D721Med (cell line): ENCODE measurements around the gene COL23A1.

Source experiments
- DNase-seq: peaks from one replicate; pipeline ENCODE4 v3.0.0; 2011; ENCODE audit warnings: low spot score; ENCODE audit not compliant: insufficient read length
- FAIRE-seq: peaks from 2 replicates; lab custom pipeline; 2011; peaks lifted over from hg19 to GRCh38; lab: Jason Lieb, UNC
- CTCF ChIP-seq: IDR thresholded peaks from 2 replicates; pipeline ENCODE4 v1.5.1; 2012; ENCODE audit warnings: mild to moderate bottlenecking, control low read depth; ENCODE audit not compliant: insufficient read depth; ENCODE audit errors: missing control alignments

The COL23A1 gene

GRCh38 chr5:178516504-178517235 lies 73.5 kb downstream of the COL23A1 start:
- DNase-seq (no peak), FAIRE-seq (no peak)
- no peak for TF ChIP-seq CTCF

GRCh38 chr5:178515776-178516503 lies 74.3 kb downstream of the COL23A1 start:
- DNase-seq (no peak), FAIRE-seq (no peak)
- TF ChIP-seq CTCF: no peak

- FAIRE-seq: no peak
- TF ChIP-seq CTCF: no peak
- DNase-seq: no peak
These were observed 75.3 kb downstream of the COL23A1 start for GRCh38 chr5:178514851-178515418.

GRCh38 chr5:178511172-178511571 lies 79.0 kb downstream of the COL23A1 start:
- no peak for TF ChIP-seq CTCF
- FAIRE-seq (no peak), DNase-seq (no peak)

- TF ChIP-seq CTCF: no peak
- DNase-seq (no peak), FAIRE-seq (no peak)
These were observed 80.6 kb downstream of the COL23A1 start for GRCh38 chr5:178509491-178510057.

- no peak for DNase-seq
- FAIRE-seq: no peak
- no peak for TF ChIP-seq CTCF
These were observed 82.9 kb downstream of the COL23A1 start for GRCh38 chr5:178507151-178507932.
